ENCODE data around the gene ZNF292.

DNA sequence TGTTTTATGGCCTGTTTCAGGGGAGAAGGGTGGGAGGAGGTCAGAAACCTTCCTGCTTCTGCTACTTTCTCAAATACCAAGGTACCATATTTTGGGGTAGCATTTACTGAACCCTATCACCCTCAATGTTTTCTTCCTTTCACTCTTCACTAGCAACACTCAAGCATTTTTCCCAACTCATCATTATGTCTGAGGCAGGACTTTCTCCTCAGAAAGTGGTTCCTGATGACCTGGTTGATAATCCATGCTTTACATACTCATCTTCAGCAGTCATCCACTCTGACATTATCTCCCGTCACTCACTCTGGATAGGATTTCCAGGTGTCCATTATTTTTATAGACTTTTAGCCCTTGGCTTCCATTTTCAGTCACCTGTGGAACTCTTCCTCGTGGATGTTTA lies 21.1 kb downstream of the ZNF292 start:
- TF ChIP-seq, protein P1, sequence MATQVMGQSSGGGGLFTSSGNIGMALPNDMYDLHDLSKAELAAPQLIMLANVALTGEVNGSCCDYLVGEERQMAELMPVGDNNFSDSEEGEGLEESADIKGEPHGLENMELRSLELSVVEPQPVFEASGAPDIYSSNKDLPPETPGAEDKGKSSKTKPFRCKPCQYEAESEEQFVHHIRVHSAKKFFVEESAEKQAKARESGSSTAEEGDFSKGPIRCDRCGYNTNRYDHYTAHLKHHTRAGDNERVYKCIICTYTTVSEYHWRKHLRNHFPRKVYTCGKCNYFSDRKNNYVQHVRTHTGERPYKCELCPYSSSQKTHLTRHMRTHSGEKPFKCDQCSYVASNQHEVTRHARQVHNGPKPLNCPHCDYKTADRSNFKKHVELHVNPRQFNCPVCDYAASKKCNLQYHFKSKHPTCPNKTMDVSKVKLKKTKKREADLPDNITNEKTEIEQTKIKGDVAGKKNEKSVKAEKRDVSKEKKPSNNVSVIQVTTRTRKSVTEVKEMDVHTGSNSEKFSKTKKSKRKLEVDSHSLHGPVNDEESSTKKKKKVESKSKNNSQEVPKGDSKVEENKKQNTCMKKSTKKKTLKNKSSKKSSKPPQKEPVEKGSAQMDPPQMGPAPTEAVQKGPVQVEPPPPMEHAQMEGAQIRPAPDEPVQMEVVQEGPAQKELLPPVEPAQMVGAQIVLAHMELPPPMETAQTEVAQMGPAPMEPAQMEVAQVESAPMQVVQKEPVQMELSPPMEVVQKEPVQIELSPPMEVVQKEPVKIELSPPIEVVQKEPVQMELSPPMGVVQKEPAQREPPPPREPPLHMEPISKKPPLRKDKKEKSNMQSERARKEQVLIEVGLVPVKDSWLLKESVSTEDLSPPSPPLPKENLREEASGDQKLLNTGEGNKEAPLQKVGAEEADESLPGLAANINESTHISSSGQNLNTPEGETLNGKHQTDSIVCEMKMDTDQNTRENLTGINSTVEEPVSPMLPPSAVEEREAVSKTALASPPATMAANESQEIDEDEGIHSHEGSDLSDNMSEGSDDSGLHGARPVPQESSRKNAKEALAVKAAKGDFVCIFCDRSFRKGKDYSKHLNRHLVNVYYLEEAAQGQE (IDR thresholded peaks at IDR 0.05; ENCODE audit: insufficient read depth in 1 of 2, low read depth in 2 of 2, low read length in 2 of 2), result no peak
- TF ChIP-seq SIN3A (IDR thresholded peaks at IDR 0.05; ENCODE audit: borderline replicate concordance, insufficient read depth, low read length) (no peak), POLR2AphosphoS5 (IDR thresholded peaks at IDR 0.05; ENCODE audit: low read depth, low read length) (no peak), TAF1 (IDR thresholded peaks at IDR 0.05; ENCODE audit: borderline replicate concordance, insufficient read depth, low read length) (no peak), FOXP2 (optimal IDR thresholded peaks at IDR 0.05; ENCODE audit: borderline replicate concordance, extremely low read depth, extremely low read length, insufficient read depth) (no peak)
